Fibroblast of villous mesenchyme (primary cell): ENCODE measurements around the gene PTPRN2. TPM values are rescaled to one million over a fixed set of nuclear protein-coding genes. Genes with fewer than 3 reads are reported as not detected.

Source experiments
- DNase-seq: peaks from one replicate; pipeline ENCODE4 v3.0.0-alpha.2; 2010; ENCODE audit warnings: low read depth
- H3K4me3 ChIP-seq: 2 replicates; pipeline ENCODE4 v1.5.1; 2011; ENCODE audit warnings: low read depth, mild to moderate bottlenecking, low read length
- CTCF ChIP-seq: IDR thresholded peaks from 2 replicates; pipeline ENCODE4 v1.5.1; 2012; ENCODE audit warnings: low read depth, mild to moderate bottlenecking, low read length; ENCODE audit not compliant: insufficient read depth
- total RNA-seq: library from RNA; depleted of rRNA; stranded (reverse); fragments of >200 nt; gene quantifications from 2 replicates; pipeline ENCODE4 v1.2.3, GENCODE V29; 2012

Gene PTPRN2
- total RNA-seq, 1 donor, result not detected

- DNase-seq, result no peak
- TF ChIP-seq CTCF, result no peak
- no peak overlapping the region for H3K4me3 ChIP-seq
These were observed 588.6 kb downstream of the PTPRN2 start for GRCh38 chr7:157998884-157999552.

DNA sequence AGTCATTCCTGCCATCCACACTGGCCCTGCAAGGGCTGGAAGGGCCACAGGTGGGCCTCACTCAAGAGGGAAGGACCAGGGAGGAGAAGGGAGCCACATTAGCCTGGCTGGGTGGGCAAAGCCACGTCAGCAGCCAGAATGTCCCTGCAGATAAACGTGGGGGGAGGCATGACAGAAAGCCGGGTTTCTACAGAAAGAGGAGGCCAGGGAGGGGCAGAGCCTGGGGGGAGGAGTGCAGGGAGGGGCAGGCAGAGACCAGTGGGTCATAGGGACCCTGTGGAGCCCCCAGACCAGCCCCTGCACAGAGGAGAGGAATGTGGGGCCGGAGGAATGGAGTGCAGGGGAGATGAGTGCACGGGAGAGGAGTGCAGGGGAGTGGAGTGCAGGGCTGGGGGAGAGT, 590.2 kb downstream of the PTPRN2 start:
- no peak for DNase-seq
- TF ChIP-seq CTCF, result no peak

DNA sequence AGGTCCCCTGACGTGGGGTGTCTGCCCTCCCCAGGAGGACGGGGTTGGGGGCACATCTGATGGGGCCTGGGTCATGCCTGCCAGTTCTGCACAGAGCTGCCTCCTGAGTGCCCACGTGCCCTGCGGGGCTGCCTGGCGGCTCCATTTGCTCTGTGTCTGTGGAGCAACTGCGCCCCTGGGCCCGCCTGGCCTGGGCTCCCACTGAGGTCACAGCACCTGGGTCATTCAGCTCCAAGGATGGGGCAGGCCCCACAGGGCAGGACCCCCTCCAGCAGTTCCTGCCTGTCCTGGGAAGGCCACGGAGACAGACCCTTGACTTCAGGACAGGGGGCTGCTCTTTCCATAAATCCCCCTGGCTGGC, 590.6 kb downstream of the PTPRN2 start:
- H3K4me3 ChIP-seq, result no peak overlapping the region
- TF ChIP-seq CTCF, result no peak
- DNase-seq, result no peak

More for the DNA sequence above, 590.2 kb downstream of the PTPRN2 start:
- no peak overlapping the region for H3K4me3 ChIP-seq

DNA sequence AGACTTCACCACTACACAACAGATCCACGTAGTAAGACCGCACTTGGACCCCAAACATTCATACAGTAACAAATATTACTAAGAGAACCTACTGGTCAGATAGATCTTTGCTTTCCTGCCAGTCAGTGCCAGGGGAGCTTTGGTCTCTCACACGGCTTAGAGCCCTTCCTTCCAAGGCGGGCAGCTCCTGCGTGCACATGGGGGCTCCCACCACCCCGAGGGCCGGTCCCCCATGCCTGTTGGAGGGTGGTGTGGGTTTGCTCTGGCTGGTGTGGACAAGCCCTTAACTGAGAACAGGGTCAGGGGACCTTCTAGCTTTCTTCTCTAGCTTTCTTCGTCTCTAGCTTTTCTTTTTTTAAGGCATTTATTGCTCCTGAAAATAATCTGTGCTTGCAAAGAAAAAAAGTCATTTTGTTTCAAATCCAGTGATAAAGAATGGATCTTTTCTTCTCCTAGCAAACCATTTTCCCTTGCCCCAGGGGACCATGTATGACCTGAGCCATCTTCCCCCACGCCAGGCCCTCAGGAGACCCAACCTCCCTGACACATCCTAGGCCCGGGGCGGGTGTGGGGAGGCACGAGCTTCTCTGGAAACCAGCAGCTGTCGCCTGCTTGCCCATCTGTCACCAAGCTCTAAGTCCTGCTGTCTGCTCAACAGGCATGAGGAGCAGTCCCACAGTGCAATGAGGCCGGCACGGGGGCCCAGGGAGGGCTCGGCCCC, 591.1 kb downstream of the PTPRN2 start:
- H3K4me3 ChIP-seq, result no peak overlapping the region
- no peak for TF ChIP-seq CTCF

GRCh38 chr7:157995815-157996214, 591.8 kb downstream of the PTPRN2 start:
- DNase-seq, result no peak
- TF ChIP-seq CTCF, result no peak
- H3K4me3 ChIP-seq, result no peak overlapping the region

More for the DNA sequence above, 591.1 kb downstream of the PTPRN2 start:
- DNase-seq, result no peak

- TF ChIP-seq CTCF, result no peak
- no peak overlapping the region for H3K4me3 ChIP-seq
- no peak for DNase-seq
These were observed 593.3 kb downstream of the PTPRN2 start for GRCh38 chr7:157994319-157994718.
